Left colon (tissue), 2 donors: Measurements from ENCODE around the gene ST3GAL4. TPM values are rescaled to one million over a fixed set of nuclear protein-coding genes. Genes with fewer than 3 reads are reported as not detected.
"Not testable (repeated sequence)": the region's sequence is repeated elsewhere in the genome, so short reads cannot be mapped to it uniquely, and the experiment has no call there.

Experiments
- ATAC-seq: fragments of 200-7000 bp; cut with Tn5 transposase; one replicate; pipeline ENCODE4 v1.9.1; 2020; ENCODE audit warnings: mild to moderate bottlenecking, moderate library complexity
- DNase-seq, 2 donors: peaks; one replicate each; pipeline ENCODE4 v3.0.0-alpha.2; 2020
- intact Hi-C, 2 donors: fragments of 100-400 bp; cut with DNase I in 1 of 2; cut with micrococcal nuclease in 1 of 2; formaldehyde crosslinking; loops; one replicate each; pipeline versions ENCODE4 v1.11.2 to v1.14.0; 2022; cut with DNase I, micrococcal nuclease
- total RNA-seq, 2 donors: library from RNA; stranded (reverse); fragmentation: NEBNext Ultra II Directional; extraction: Animal tissue kit (Norgen Biotek cat#: 25700); gene quantifications; one replicate each; pipeline ENCODE4 v1.2.1, GENCODE V29; 2021
- donor health status: DM: no; HTN: no; CAD: no.
- donor health status: DM: yes; HTN: yes; CAD: no.

ST3GAL4 gene
- total RNA-seq, 2 donors from 2014 or later, result 181 to 536 TPM

GRCh38 chr11:126340960-126341606, 14.4 kb upstream of the ST3GAL4 start:
- DNase-seq (no peak), ATAC-seq (no peak)
- intact Hi-C loops, result no loop called here

- no peak for DNase-seq
- intact Hi-C loops, result no loop called here
- ATAC-seq, result no peak
Observed at GRCh38 chr11:126341760-126342161, 13.7 kb upstream of the ST3GAL4 start.

DNA sequence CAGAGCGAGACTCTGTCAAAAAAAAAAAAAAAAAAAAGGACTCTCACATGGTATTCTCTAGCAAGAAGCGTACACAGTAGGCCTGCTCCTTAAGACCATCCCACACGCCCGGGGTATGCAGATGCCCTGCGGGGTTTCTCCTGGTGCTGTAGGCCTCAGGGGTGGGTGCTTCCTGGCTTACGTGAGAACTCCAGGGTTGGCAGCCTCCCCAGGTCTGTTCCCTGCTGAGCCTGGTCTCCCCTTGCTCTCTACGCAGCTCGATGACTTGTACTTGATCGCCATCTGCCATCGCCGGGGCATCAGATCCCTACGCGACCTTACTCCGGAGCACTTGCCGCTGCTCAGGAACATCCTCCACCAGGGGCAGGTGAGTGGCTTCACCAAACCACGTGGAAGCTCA, 12.4 kb upstream of the ST3GAL4 start:
- intact Hi-C loops, result no loop called here
- DNase-seq (no peak), ATAC-seq (no peak)

- no peak for DNase-seq
- ATAC-seq, result no peak
- intact Hi-C loops, result no loop called here
Observed at GRCh38 chr11:126344141-126345080, 11.1 kb upstream of the ST3GAL4 start.

DNA sequence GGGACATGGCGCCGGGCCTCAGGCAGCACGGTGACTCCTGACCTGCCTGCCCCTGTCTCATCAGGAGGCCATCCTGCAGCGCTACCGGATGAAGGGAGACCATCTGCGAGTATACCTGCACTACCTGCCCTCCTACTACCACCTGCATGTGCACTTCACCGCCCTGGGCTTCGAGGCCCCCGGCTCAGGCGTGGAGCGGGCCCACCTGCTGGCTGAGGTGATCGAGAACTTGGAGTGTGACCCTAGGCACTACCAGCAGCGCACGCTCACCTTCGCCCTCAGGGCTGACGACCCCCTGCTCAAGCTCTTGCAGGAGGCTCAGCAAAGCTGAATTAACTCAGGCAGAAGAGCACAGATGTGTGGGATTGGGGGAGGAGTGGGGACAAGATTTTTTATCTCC, 10.2 kb upstream of the ST3GAL4 start:
- ATAC-seq, result no peak
- intact Hi-C loops, result no loop called here
- no peak for DNase-seq

DNA sequence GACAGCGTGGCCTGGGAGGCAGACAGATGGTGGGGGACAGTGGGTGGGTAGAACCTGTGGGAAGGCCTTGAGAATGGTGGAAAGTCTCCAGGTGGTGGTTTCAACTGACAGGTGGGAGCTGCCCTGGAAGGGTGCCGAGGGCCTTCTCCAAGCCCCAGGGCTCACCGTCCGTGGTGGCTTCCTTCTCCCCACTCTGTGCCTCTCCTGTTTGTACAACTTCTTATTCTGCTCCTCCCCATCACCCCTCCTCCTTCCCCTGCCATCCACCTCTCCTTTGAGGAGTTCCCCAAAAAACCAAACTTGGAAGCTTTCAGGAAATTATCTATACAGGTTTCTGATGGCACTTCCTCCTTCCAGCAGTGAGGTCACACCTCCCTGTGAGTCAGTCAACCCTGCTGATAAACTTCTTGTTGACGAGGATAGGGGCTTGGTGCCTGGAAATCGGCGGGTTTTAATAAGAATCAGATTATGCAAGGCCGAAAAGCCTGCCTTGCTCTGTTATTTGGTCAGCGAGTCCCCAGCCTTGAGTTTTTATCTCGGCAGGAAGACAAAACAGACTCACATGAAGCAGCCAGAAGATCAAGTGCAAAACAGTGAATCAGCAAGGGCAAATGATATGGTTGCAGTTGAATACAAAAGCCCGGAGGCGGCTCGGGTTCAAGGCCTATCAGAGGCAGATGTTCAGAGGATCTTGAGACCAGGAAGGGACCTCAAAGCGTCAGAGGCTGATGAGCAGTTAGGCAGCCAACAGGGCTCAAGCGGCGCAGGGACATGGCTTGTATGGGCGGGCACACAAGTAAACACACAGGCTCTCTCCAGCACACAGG, 9.5 kb upstream of the ST3GAL4 start:
- DNase-seq, result no peak
- intact Hi-C loops, result no loop called here
- ATAC-seq, result peak; percentile 56

DNA sequence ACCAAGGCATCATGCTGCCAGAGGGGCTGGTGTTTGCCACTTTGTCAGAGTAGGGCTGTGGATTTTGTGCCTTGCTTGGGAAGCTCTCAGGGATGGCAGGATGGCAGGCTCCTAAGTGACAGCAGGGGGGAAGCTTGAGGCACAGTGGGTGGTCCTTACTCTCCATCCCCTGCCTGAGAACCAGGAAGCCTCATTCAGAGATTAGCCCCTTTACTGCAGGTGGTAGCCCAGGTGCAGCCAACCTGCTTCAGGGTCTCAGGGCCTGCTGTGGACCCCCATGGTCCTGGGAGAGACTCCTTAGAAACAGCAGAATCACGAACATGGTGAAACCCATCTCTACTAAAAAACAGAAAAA, 8.9 kb upstream of the ST3GAL4 start:
- intact Hi-C loops, result no loop called here
- DNase-seq (no peak), ATAC-seq (no peak)

- intact Hi-C loops, DNase-seq, ATAC-seq: not testable (repeated sequence)
Observed at GRCh38 chr11:126346946-126347345, 8.5 kb upstream of the ST3GAL4 start.

DNA sequence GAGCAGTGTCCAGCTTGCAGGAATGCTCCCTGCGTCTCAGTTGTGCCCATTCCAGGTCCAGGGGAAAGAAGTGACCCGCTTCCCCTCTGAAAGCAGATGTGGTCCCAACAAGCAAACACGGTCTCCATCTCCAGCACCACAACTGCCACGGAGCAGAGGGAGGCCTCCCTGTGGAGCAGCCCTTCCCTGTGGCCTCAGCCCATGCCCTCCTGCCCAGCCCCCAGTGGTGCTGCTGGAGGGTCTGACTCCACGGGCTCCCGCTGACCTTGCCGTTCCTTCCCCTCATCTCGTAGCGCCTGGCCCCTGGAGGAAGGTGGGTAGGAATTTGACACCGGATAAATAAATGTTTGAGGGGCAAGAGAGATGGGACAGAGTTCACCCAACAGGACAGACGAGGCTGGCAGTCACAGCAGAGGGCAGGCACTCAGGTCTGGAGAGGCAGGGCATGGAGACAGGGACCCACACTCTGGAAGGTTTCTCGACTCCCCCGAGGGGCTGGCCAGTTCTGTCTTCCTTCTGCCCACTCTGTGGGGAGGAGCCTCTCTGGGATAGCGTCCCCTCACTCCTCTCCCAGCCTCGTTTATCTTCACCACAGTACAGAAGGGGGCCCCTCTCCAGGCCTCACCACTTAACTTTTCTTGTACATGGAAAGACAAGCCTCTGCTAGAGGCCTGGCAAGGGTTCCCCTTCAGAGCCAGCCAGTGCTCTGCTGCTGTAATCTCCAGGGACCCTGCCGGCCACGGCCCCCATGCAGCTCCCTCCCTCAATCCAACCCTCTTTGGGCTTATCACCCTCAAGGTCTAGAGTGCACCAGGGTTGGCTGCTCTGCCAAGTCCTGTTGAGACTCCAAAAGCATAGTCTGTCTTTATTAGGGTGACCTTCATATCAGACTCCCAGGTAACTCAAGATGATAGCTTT, 7.5 kb upstream of the ST3GAL4 start:
- DNase-seq (no peak), ATAC-seq (no peak)
- intact Hi-C loops, result no loop called here

DNA sequence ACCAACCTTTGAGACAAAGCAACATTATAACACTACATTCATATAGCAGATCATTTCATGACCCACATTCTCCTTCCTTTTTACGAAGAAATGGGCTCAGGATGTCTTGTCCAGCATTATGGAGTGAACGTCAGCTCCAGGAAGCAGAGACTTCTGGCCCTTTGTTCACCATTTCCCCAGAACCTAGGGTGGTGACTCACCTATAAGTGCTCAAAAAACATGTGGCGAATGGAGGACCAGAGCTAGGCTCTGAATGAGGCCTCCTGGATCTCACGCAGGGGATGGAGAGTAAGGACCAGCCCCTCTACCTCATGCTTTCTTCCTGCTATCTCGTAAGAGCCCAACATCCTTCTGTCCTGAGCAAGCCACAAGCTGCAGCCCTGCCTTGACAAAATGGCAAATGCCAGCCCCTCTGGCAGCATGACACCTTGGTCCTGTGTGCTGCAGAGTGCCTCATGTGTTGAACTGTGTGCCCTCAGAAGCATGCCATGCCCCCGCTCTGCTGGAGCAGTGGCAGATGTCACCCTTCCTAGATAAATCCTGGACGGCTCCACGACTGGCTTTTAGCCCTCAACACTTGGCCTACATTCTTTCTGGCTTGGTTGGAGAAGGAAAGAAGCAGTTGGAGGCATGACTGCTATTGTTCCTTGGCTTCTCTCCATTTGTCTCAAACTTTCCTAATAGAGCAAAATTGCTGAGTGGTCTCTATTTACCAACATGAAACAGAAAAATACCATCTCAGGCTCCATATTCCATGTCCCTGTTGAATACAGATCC, 6.5 kb upstream of the ST3GAL4 start:
- ATAC-seq (no peak), DNase-seq (no peak)
- intact Hi-C loops, result no loop called here

GRCh38 chr11:126350836-126351235, 4.7 kb upstream of the ST3GAL4 start:
- no peak for DNase-seq
- intact Hi-C loops, result no loop called here
- no peak for ATAC-seq

- ATAC-seq, result no peak
- DNase-seq, result no peak
- intact Hi-C loops, result no loop called here
Observed at GRCh38 chr11:126352163-126352562, 3.3 kb upstream of the ST3GAL4 start.

GRCh38 chr11:126352934-126353801, 2.3 kb upstream of the ST3GAL4 start:
- DNase-seq (no peak), ATAC-seq (no peak)
- intact Hi-C loops, result no loop called here

- ATAC-seq (no peak), DNase-seq (no peak)
- intact Hi-C loops, result no loop called here
Observed at GRCh38 chr11:126354631-126355323, 709 bp upstream of the ST3GAL4 start.

- intact Hi-C loops, result no loop called here
- DNase-seq, result no peak
- no peak for ATAC-seq
Observed at GRCh38 chr11:126355926-126356897, 726 bp downstream of the ST3GAL4 start.
